Lower leg skin (tissue), 3 donors: Measurements from ENCODE around the gene TUT1.

Experiments
- CTCF ChIP-seq, 3 donors: fragments of 450-650 bp; IDR thresholded peaks; one replicate each; pipeline ENCODE4 v1.5.1; 2016; ENCODE audit warnings: antibody characterized with exemption in 3 of 3, mild to moderate bottlenecking in 3 of 3, moderate library complexity in 2 of 3
- POLR2A ChIP-seq, 2 donors: fragments of 450-650 bp; IDR thresholded peaks; one replicate each; pipeline ENCODE4 v1.6.1; 2016 to 2017; ENCODE audit warnings: antibody characterized with exemption in 2 of 2, mild to moderate bottlenecking in 1 of 2, moderate library complexity in 1 of 2

GRCh38 chr11:62574363-62575071 lies 16.8 kb downstream of the TUT1 start:
- TF ChIP-seq CTCF (IDR thresholded peaks at IDR 0.05): no peak
- no peak for TF ChIP-seq POLR2A (IDR thresholded peaks at IDR 0.05)
